ENCODE measurements around the gene MYL6.

DNA sequence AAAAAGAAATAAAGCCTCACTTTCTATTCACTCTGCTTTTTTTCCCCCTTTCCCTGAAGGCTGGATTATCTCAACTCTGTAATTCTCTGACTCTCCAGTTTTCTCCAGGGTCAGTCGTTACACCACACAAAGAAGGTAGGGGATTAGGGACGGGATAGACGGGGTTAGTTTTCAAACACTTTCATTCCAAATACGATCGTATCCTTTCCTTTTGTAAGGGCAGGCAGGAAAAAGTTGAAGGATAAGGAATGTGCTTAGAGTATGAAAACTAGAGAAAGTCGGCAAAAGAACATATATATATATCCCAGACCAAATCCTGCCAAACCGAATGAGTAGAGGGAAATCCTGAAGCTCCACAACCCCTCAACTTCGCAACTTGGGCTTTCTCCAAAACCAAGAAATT is 30.7 kb upstream of the MYL6 start:
- no peak for TF ChIP-seq POLR2A (IDR thresholded peaks at IDR 0.05)
- TF ChIP-seq, protein P1, sequence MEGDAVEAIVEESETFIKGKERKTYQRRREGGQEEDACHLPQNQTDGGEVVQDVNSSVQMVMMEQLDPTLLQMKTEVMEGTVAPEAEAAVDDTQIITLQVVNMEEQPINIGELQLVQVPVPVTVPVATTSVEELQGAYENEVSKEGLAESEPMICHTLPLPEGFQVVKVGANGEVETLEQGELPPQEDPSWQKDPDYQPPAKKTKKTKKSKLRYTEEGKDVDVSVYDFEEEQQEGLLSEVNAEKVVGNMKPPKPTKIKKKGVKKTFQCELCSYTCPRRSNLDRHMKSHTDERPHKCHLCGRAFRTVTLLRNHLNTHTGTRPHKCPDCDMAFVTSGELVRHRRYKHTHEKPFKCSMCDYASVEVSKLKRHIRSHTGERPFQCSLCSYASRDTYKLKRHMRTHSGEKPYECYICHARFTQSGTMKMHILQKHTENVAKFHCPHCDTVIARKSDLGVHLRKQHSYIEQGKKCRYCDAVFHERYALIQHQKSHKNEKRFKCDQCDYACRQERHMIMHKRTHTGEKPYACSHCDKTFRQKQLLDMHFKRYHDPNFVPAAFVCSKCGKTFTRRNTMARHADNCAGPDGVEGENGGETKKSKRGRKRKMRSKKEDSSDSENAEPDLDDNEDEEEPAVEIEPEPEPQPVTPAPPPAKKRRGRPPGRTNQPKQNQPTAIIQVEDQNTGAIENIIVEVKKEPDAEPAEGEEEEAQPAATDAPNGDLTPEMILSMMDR (IDR thresholded peaks at IDR 0.05 in 8 of 11, conservative IDR thresholded peaks at IDR 0.05 in 3 of 11), result no peak
